K562 (cell line): ENCODE measurements around the gene FYTTD1. TPM values are rescaled to one million over a fixed set of nuclear protein-coding genes. Genes with fewer than 3 reads are reported as not detected.
A peak's percentile ranks its signal among the peaks of the same experiment; 100 is the strongest.

Experiments used
- FOXK1 ChIP-seq: sonication (generic); formaldehyde crosslinking; IDR thresholded peaks from 2 replicates; pipeline ENCODE4 v1.8.0; 2022; ENCODE audit warnings: missing genetic modification reagents, mild to moderate bottlenecking, borderline replicate concordance
- HBP1 ChIP-seq: fragments of 450-650 bp; formaldehyde crosslinking; IDR thresholded peaks from 2 replicates; pipeline ENCODE4 v1.4.0; 2022; ENCODE audit warnings: missing genetic modification characterization
- YY1 ChIP-seq, 3 experiments: IDR thresholded peaks; 2 replicates each; pipeline ENCODE4 v1.6.1; 2011; ENCODE audit warnings: low read length in 2 of 3, mild to moderate bottlenecking in 2 of 3, moderate library complexity in 2 of 3, borderline replicate concordance in 1 of 3, control low read depth in 1 of 3, low read depth in 1 of 3; ENCODE audit not compliant: insufficient read depth in 3 of 3, insufficient replicate concordance in 2 of 3, control insufficient read depth in 1 of 3, insufficient read length in 1 of 3; ENCODE audit errors: extremely low read depth in 1 of 3
- ZNF197 ChIP-seq: fragments of 200-800 bp; sonication (Bioruptor generic); IDR thresholded peaks from 2 replicates; pipeline ENCODE4 v1.6.1; 2016; ENCODE audit warnings: low read depth, missing genetic modification characterization, missing compliant biosample characterization
- ZNF318 ChIP-seq, 2 experiments: fragments of 450-650 bp; IDR thresholded peaks; 2 replicates each; pipeline ENCODE4 v1.6.1; 2016; ENCODE audit warnings: mild to moderate bottlenecking in 2 of 2, borderline replicate concordance in 1 of 2, low read depth in 1 of 2, moderate library complexity in 1 of 2
- polyA plus RNA-seq, 8 experiments: library from polyadenylated mRNA; depleted of rRNA in 4 of 8; stranded (reverse) in 5 of 8; unstranded in 3 of 8; fragments of >200 nt; fragmentation: Nextera tagmentation in 2 of 8; fragmentation: Illumina TruSeq in 1 of 8; extraction: Ambion mirVana in 2 of 8; extraction: Trizol in 1 of 8; gene quantifications; 2 replicates each; pipeline versions ENCODE4 v1.2.1 to v1.2.3, GENCODE V29; 2011 to 2014; ENCODE audit warnings: inconsistent platforms in 1 of 8, missing spikeins in 1 of 8
- total RNA-seq, 7 experiments: library from RNA; depleted of rRNA in 6 of 7; stranded (reverse); fragments of >200 nt in 6 of 7; fragmentation: Illumina TruSeq in 2 of 7; extraction: Trizol in 2 of 7; gene quantifications; 2 replicates each; pipeline versions ENCODE4 v1.2.1 to v1.2.3, GENCODE V29; 2011 to 2021; ENCODE audit warnings: low replicate concordance in 1 of 7
- TF ChIP-seq, protein P1 (sequence below): sonication (generic); formaldehyde crosslinking; IDR thresholded peaks from 2 replicates; pipeline ENCODE4 v1.8.0; 2022; ENCODE audit warnings: missing genetic modification reagents, mild to moderate bottlenecking, borderline replicate concordance
- TF ChIP-seq, protein P2 (sequence below): fragments of 450-650 bp; IDR thresholded peaks from one replicate; pipeline ENCODE4 v1.6.1; 2018; ENCODE audit warnings: mild to moderate bottlenecking, moderate library complexity; ENCODE audit not compliant: partially characterized antibody
- TF ChIP-seq, protein P3 (sequence below): fragments of 450-650 bp; formaldehyde crosslinking; IDR thresholded peaks from 2 replicates; pipeline ENCODE4 v1.4.0; 2020; ENCODE audit warnings: mild to moderate bottlenecking, mixed read lengths

The FYTTD1 gene
- total and polyA plus RNA-seq, 9 of the 15 experiments (the other 6 are each of a cell fraction or from before 2014, with no cell fraction given), result 35.7 to 106 (median 76.3) TPM

DNA sequence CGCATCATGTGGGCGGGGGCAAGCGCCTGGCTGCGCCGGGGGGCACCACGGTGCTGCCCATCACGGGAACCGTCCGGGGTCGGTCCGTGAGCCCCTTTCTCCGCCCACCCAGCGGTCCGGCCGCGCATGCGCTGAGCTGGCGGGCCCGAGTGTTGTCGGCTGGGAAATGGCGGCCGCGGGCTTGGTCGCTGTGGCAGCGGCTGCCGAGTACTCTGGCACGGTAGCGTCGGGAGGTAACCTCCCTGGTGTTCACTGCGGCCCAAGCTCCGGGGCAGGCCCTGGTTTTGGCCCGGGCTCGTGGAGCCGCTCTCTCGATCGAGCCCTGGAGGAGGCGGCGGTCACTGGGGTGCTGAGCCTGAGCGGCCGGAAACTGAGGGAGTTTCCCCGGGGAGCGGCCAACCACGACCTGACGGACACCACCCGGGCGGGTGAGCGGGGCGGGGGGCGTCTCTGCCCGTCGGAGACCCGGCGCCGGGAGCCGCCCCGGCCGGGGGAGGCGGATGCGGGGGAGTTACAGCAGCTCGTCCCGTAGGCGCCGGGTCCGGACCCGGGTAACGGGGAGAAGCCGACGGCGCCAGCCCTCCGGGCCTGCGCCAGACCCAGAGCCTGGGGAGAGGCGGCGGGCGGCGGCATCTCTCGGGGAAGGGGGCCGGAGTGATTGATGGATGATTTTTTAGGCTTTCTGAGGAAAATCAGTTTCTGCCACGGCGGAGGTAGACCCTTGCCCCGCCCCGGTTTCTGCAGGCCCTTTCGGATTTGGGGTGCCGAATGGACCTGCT lies 41.6 kb downstream of the FYTTD1 start, which contains the start of gene LRCH3 (continued):
- TF ChIP-seq ZNF318 (IDR thresholded peaks at IDR 0.05; ENCODE audit: borderline replicate concordance in 1 of 2, low read depth in 1 of 2) (no peak), ZNF197 (no peak; the same call in 1 of the 2 replicates), FOXK1 (0 out of 2 replicates have a peak, but pooled peaks have one; percentile 81), HBP1 (CRISPR knock-in tag) (no peak), YY1 (IDR thresholded peaks at IDR 0.05; ENCODE audit: borderline replicate concordance in 1 of 3, control insufficient read depth in 1 of 3, extremely low read depth in 1 of 3, insufficient read depth in 3 of 3, insufficient read length in 1 of 3, insufficient replicate concordance in 2 of 3, low read depth in 1 of 3, low read length in 2 of 3) (peak; percentile 91 to 98 (median 95))
- TF ChIP-seq, protein P1, sequence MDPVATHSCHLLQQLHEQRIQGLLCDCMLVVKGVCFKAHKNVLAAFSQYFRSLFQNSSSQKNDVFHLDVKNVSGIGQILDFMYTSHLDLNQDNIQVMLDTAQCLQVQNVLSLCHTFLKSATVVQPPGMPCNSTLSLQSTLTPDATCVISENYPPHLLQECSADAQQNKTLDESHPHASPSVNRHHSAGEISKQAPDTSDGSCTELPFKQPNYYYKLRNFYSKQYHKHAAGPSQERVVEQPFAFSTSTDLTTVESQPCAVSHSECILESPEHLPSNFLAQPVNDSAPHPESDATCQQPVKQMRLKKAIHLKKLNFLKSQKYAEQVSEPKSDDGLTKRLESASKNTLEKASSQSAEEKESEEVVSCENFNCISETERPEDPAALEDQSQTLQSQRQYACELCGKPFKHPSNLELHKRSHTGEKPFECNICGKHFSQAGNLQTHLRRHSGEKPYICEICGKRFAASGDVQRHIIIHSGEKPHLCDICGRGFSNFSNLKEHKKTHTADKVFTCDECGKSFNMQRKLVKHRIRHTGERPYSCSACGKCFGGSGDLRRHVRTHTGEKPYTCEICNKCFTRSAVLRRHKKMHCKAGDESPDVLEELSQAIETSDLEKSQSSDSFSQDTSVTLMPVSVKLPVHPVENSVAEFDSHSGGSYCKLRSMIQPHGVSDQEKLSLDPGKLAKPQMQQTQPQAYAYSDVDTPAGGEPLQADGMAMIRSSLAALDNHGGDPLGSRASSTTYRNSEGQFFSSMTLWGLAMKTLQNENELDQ (CRISPR knock-in tag), result 0 out of 2 replicates have a peak, but pooled peaks have one; percentile 34
- TF ChIP-seq, protein P2, sequence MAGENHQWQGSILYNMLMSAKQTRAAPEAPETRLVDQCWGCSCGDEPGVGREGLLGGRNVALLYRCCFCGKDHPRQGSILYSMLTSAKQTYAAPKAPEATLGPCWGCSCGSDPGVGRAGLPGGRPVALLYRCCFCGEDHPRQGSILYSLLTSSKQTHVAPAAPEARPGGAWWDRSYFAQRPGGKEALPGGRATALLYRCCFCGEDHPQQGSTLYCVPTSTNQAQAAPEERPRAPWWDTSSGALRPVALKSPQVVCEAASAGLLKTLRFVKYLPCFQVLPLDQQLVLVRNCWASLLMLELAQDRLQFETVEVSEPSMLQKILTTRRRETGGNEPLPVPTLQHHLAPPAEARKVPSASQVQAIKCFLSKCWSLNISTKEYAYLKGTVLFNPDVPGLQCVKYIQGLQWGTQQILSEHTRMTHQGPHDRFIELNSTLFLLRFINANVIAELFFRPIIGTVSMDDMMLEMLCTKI, result no peak
- TF ChIP-seq, protein P3, sequence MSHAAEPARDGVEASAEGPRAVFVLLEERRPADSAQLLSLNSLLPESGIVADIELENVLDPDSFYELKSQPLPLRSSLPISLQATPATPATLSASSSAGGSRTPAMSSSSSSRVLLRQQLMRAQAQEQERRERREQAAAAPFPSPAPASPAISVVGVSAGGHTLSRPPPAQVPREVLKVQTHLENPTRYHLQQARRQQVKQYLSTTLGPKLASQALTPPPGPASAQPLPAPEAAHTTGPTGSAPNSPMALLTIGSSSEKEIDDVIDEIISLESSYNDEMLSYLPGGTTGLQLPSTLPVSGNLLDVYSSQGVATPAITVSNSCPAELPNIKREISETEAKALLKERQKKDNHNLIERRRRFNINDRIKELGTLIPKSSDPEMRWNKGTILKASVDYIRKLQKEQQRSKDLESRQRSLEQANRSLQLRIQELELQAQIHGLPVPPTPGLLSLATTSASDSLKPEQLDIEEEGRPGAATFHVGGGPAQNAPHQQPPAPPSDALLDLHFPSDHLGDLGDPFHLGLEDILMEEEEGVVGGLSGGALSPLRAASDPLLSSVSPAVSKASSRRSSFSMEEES (CRISPR knock-in tag), result no peak
